Eye (tissue), 1 donor: ENCODE measurements around the gene SGTA.
"Not testable (repeated sequence)": the region's sequence is repeated elsewhere in the genome, so short reads cannot be mapped to it uniquely, and the experiment has no call there.

Source experiments
- DNase-seq: peaks from one replicate; pipeline ENCODE4 v3.0.0-alpha.2; 2015

The SGTA gene

DNA sequence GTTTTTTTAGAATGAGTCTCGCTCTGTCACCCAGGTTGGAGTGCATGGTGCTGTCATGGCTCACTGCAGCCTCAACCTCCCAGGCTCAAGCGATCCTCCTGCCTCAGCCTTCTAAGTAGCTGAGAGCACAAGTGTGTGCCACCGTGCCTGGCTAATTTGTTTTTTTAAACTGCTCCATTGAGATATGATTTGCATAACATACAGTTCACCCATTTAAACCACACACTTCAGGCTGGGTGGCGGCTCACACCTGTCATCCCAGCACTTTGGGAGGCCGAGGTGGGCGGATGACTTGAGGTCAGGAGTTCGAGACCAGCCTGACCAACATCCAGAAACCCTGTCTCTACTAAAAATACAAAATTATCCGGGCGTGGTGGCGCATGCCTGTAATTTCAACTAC lies 9.6 kb upstream of the SGTA start:
- not testable (repeated sequence) for DNase-seq

DNA sequence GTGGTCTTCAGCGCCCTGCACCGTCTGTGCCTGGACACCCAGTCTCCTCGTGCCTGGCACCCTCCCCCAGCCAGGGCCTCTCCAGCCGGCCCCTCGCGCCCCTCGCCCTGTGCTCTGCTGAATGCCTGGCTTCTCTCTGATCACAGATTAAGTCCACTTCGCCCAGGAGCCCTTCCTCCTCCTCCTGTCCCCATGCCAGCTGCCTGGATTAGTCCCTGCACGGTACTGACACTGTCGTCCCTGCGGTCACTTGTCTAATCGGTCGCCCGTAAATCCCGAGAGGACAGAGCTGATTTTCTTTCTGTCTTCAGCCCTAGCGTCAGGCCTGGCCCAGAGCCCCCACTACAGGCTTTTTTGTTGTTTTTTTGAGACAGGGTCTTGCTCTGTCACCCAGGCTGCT lies 8.8 kb upstream of the SGTA start:
- peak; percentile 39 for DNase-seq

DNA sequence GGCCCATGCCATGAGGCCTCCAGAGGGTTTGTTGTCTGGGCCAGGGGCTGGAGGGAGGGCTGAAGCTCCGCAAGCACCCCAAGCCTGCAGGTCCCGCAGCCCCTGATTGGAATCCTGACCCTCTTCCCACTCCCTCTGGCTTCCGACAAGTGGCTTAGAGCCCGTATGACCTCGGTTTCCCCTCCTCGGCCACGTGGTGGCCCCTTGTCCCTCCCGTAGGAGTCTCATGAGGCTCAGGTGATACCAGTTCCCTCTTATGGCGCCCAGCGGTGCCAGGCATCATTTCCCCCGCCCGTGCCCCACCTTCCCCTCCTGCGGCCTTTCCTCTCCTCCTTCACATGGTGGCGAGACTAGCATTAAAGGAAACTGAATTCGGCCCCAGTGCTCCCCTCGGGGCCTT lies 8.4 kb upstream of the SGTA start:
- no peak for DNase-seq

DNA sequence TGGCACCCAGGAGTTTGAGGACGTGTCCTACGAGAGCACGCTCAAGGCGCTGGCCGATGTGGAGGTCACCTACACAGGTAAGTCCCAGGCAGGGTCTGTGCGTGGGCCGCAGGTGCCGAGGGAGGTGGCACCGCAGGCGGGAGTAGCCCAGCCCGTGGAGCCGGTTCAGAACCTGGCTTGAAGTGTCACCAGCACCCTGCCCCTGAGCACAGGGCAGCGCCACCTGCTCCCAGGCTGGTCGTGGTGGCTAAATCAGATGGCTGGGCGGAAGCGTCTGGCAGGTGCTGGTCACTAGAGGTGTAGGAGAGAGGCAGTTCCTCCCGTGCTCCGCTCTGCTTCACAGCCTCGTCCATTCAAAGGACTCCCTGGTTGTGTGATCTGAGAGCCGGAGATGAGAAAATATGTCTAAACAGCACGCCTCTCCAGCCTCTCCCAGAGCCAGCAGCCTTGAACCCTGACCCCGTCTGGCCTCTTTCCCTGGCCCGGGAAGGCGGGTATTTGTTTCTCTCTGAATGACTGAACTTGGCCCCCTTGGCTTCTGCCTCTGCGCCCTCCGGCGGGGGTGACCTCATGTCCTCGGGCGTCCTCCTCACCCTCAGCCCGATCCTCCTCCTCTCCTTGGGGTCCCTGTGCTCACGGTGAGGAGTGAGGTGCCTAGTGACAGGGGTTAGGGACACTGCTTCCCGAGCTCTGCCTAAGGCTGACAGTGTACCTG lies 7.6 kb upstream of the SGTA start:
- no peak for DNase-seq

DNA sequence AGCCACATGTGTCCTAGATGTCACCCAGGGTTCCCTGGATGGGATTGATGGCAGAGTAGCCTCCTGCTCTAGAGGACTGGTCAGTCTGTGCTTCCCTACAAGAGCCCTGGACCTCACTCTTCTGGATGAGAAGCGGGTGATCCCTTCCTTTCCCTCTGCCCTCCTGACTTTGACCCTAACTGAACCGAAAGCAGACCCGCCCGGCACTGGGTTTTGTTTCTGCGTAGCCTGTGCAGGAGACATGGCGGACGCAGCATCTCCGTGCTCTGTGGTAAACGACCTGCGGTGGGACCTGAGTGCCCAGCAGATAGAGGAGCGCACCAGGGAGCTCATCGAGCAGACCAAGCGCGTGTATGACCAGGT lies 7.1 kb upstream of the SGTA start:
- DNase-seq: no peak

DNA sequence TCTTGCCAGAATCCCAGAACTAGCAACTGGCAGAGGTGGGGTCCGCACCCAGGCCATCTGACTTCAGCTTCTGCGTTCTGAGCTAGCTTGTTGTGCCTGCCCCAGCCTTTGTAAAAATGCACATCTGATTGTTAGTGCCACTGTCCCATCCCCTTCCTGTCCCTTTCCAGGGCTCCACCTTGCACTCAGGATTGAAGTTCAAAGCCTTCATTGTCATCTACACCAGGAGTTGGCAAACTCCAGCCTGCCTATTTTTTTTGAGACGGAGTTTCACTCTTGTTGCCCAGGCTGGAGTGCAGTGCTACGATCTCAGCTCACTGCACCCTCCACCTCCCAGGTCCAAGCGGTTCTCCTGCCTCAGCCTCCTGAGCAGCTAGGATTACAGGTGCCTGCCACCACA lies 5.2 kb upstream of the SGTA start:
- DNase-seq: no peak

DNA sequence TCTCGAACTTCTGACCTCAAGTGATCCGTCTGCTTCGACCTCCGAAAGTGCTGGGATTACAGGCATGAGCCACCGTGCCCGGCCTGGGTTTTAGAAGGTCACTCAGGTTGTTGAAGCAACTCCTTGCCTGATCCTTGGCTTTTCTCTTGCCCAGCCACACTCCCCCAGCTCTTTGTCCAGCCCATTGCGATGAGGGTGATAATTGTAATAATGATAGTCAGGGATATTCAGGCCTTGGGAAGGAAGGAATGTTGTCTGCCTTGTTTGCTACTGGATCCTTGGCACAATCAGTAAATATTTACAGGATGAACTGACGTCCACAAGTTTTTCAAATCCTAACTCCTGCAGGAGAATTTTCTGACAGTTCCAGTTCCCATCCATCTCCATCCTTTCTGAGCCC lies 4.0 kb upstream of the SGTA start:
- no peak for DNase-seq

DNA sequence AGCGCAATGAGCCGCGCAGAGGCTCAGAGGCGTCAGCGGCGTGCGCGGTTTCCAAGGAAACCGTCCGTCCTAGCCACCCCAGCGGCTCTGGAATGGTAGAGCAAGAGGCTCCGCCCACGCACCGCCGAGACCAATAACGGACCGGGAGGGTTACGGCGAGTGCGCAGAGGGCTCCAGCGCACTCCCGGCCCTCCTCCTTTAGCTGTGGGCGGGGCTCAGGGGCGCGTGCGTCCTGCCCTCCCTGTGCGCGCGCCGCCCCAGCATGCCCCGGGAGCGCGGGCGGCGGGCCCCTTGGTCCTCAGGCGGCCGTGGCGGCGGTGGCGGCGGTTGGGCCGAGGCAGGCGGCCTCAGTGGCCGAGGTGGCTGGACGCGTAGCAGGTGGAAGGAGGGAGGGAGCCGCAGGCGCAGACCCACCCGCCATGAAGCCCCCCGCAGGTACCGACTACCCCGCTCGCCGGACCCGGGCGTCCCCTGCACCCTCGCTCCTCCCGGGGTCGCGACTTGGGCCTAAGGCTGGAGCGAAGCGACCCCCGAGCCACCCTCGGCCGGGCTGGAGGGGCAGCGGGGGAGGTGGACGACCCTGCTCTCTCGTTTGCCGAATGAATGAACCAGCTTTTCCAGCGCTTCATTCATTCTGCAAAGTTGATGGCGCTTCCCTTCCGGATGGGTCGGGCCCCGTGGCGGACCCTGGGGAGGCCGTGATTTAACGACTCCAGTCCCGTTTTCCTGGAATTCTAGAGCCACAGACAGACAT lies 2.3 kb upstream of the SGTA start, which contains the start of gene THOP1:
Gene THOP1 (plus strand): TSS at position 260 of the 754 bp plus-strand sequence. CDS start 160 bp downstream, at position 420.
- DNase-seq: peak; percentile 99

DNA sequence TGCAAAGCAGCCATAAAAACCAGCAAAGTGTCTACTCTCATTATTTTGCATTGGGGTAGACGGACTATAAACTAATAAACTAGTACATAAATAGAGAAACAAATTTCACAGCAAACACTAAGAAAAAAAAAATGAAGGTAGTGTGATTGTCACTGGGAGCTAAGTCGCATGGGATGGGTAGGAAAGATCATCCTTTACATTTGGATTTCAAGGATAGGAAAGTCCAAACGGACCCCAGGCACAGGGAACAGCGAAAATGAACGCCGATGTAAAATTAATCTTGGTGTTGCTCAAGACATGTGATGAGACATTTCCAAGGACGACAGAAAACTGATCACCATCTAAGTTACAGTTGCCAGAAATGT lies 690 bp upstream of the SGTA start:
- no peak for DNase-seq

DNA sequence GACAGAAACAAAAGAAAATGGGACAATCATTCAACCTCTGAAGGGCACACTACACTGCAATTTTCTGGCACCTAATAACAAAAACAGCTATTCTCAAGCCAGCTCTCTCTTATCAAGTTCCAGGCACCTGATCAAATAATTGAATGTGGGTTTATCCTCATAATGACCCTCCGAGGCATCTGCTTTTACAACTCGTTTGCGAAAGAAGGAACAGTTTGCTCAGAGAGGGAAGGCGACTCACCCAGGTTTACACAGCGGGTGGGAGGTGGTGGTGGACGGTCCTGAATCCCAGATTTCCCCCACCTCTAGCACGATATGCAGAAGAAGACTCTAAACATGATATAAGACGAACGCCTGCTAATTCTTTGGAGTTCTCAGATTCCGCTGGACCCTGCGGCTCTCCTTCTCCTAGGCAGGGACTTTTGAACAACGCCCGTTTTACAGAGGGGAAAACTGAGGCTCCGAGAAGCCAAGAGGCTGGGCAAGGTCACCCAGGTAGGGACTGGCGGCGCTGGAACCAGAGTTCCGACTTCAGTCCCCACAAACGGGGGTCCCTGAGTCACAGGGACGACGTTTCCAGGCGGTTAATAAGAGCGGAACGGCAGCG lies 641 bp downstream of the SGTA start:
- no peak for DNase-seq

DNA sequence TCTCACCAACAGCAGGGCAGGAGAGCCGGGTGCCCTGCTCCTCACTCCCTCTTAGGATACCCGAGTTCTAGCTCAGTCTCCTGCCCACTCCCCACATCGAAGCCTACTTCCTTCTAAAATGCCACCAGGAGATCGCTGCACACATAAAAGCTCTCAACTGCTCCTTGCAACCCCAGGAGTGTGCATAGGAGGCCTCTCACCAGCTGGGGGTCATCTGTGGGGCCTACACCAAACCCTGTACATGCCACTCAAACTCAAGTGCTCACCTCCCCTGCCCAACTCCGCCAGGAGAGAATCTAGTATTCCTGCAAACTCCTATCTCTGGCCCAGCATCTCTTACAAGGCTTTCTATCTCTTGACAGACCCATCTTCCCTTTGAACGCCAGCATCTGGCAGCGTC lies 2.8 kb downstream of the SGTA start:
- no peak for DNase-seq

DNA sequence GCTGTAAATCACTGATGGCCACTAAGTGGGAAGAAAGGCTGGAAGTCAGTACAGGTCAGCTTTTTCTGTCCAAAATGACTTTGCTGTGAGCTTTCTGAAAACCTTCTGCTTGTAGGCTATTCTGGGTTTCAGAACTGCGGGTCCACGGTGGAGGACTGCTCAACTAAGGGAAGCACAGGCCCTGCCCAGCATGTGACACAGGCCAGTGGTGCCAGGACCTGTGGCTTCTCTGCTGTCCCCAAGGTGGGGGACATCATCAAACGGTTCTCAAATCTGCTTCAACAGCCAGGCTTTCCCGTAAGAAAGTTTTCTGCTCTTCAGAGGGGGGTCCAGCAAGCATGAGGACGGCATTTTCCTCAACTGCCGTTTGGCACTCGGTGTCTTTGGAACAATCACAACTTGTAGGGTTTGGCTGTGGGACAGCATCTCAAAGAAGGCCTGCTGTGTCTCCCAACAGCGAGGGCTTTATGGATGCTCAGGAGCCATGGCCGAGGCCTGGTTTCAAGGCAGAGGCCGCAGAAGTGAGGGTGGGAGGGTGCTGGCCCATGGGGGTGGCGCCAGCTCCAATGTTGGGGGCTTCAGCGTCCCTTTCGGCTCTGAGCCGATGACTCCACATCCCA lies 3.8 kb downstream of the SGTA start:
- no peak for DNase-seq

DNA sequence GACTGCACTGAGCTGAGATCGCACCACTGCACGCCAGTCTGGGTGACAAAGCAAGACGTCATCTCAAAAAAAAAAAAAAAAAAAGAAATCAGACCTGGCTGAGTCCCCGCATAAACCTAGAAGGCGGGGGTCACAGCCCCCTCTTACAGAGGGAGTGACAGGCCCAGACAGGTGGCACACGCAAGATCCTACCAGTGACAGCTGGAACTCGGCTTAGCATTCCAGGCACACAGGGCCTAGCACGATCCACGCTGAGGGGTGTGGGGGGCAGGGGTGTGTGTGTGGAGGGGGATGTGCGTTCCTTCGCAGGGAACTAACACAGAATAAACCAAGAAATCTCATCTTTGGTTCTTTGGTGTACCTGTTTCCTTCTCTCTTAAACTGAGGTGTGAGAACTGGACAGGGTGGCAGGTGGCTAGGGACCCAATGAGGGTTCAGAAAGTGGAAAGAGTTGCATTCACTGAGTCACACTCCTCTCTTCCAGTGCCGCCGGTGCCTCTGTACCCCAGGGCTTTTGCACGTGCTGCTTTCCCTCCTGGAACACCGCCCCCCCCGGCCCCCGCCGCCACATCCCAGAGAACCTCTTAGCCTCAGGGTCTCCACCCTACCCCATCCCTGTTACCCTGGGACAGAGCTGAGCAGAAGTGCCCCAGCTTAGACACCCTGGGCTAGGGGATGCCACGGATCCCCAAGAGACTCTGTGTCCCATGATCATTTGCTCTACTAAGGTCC lies 5.0 kb downstream of the SGTA start:
- no peak for DNase-seq

DNA sequence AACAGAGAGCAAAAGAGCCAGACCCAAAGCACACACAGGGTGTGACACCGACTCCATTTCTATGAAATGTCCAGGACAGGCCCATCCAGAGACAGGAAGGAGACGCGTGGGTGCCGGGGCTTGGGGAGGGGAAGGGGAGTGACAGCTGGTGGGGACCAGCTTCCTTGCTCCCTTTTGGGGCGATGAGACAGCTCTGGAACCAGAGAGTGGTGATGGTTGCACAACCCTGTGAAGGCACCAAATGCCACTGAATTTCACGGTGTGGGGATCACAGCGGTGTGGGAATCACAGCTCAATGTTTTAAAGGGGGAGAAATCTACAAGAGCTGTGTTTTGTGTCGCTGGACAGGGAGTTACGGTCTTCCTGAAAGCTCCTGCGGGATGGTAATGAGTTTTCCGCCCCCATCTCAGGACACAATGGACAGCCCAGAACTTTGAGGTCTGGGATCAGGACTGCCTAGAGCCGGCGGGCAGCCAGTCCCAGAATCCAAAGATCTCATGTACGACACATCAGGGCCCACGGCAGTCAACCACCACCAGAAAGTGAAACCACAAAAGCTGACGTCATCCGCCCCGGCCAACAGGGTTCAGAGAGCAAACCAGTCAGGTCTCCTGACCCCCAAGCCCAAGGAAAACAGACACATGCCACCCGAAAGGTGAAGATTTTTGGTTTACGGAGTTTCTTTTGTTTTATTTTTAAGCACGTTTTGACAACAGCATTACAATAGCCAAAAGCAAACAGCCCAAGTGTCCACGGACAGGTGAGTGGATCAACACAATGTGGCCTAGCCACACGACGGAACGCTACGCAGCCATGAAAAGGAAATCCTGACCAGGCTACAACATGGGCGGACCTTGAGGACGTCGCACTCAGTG lies 7.3 kb downstream of the SGTA start:
- DNase-seq: no peak

DNA sequence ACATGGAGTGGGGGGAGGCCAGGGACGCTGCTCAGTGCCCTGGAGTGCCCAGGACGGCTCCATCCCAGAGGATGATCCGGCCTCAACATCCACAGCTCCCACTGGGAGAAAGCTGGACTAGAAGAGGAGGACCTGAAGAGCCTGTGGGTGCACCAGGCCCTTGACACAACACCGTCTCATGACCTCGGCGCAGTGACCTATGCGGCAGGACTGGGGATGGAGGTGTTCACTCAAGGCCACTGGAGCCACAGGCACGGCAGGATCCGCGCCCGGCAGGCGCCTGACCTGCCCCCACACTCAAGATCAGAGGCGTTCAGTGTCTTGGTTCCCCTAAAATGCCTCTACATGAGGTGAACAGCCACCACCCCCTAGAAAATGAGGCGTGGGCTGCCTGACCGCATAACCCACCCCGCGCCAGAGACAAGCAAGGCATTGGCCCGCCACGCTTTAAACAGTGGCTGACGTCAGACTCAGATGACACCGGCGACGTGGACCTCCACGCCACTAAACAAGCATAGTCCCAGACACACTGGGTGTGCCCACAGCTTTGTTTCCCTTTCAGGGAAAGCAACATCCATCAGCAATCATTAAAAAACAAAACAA lies 8.0 kb downstream of the SGTA start:
- DNase-seq: no peak

DNA sequence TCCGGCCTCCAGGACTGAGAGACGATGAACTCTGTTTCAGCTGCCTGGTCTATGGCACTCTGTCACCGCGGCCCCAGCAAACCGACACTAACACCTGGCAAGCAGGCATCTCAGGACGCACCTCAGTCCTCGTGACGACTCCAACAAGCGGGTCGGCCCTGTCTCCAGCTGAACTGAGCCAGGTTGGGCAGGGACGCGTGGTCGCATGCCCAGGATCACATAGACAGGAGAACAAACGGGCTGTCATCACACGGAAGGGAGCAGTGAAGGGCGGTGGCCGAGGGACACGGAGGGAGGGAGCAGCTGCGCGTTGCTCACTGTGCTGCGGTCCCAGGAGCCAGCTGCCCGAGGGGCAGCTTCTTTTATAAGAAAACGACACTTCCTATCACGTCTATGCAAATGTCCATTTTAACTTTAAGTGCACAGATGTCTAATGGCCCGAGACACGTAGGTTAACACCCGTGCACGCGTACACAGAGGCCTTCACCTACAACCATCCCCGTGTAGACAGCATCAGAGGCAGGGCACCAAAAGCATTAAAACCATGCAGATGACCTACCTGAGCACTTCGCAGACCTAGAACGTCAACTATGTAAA lies 8.9 kb downstream of the SGTA start:
- DNase-seq: no peak

DNA sequence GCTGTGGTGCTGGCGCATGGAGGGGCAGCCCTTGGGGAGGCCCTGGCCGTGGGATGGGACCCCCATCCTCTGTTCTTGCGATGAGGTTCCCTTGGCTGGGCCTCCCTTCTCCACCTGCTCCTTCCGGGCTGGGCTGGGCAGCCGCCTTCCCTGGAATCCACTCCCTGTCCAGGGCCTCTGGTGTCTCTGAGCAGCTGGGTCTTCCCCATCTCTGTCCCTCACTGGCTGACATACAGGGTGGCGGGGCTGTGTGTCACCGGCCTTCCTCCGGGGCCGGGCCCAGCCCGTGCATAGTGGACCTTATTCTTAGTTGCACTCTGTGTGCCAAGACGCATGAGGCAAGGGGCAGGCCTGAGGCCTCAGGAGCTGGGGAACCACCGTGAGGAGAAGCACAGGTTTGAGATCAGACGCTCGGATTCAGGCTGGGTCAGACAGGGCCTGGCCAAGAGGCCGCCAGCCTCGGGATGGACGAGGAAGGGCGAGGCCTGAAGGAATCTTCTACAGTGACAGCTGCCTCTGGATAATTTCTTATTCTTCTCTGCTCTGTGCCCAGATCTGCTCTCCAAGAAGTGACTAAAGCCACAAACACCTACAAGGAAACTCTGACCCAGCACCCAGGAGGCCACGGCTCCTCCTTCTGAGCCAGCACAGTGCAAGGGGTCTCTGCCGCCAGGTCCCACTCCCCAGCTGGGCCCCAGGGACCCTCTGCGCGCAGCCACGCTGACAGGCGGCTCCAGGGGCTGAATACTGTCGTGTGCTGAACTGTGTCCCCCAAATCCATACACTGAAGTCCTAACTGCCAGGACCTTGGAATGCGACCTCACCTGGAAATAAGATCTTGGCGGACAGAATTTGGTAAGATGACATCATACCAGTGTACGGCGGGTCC lies 11.0 kb downstream of the SGTA start:
- no peak for DNase-seq

DNA sequence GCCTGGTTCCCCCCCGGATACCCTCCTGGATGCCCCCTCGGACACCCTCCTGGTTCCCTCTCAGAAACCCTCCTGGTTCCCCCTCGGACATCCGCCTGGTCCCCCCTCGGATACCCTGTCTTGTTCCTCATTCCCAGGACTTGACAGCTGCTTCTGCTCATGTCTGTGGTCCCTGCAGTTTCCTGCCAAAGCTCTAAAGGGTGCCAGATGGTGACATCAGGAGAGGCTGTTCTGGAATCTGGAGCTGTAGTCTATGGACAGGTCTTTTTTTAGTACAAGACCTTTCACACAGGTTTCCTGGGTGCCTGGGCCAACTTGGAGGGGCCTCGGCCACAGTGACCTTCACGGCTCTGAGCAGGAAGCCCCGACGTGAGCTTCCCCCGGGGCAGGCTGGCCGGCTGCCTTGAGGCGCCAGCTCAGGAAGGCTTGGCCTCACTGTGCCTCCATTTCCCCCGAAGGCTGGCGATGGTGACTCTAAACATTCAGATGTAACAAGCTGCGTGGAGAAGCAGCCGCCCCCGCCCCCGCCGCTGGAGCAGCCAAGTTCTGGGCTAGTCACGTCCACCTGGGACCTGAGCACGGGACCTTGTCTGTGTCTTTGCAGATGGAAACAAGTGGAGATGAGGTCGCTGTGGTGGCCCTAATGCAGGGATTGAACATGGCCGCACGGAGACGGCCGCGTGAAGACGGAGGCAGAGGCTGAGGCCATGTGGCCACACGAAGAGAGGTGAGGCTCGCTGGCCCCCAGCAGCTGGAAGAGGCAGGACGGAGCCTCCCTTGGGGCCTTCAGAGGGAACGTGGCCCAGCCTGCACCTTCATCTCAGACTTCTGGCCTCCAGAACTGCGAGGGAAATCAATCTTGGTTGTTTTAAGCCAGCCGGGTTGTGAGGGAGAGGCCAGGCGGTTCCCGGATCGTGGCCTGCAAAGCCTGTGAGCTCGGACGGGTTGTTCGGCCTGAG lies 12.7 kb downstream of the SGTA start:
- DNase-seq: no peak

DNA sequence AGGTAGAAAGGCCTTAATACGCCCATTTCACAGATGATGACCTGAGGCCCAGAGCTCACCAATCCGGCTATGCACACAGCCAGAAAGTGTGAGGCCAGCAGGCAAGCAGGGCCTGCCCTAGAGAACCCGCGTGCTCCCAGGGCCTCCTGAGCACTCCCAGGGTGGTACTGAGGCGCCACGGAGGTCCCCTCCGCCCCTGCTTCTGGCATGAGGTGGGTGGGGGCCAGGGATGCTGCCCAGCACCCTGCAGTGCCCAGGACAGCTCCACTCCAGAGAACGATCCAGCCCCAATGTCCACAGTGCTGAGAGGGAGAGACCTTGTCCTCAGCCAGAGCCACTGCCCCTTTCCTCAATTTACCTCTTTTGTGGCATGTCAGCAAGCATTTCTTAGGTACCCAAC lies 13.9 kb downstream of the SGTA start:
- no peak for DNase-seq
